Body of pancreas (tissue), 4 donors: Measurements from ENCODE around the gene DMRTC2. TPM values are rescaled to one million over a fixed set of nuclear protein-coding genes. Genes with fewer than 3 reads are reported as not detected.

Source experiments
- ATAC-seq: fragments of 150-250 bp; one replicate; pipeline ENCODE4 v1.9.1; 2016
- DNase-seq, 4 donors: peaks; one replicate each; pipeline ENCODE4 v3.0.0-alpha.2; 2019
- H3K27ac ChIP-seq, 4 donors: fragments of 200-600 bp; sonication (generic); 1 replicate in 3 of 4; 2 replicates in 1 of 4; pipeline versions ENCODE4 v1.5.1 to v1.6.1; 2016 to 2019; ENCODE audit warnings: mild to moderate bottlenecking in 1 of 4, mixed read lengths in 1 of 4, moderate library complexity in 1 of 4
- H3K27me3 ChIP-seq, 2 donors: fragments of 200-600 bp; sonication (generic); one replicate each; pipeline ENCODE4 v1.6.0; 2016; ENCODE audit warnings: mild to moderate bottlenecking in 1 of 2
- H3K36me3 ChIP-seq, 2 donors: fragments of 200-600 bp; sonication (generic); replicated peaks in 1 of 2; 2 replicates each; pipeline ENCODE4 v1.5.1; 2016; ENCODE audit warnings: low read depth in 2 of 2; ENCODE audit not compliant: insufficient read depth in 1 of 2
- H3K4me1 ChIP-seq: fragments of 200-600 bp; sonication (generic); one replicate; pipeline ENCODE4 v1.6.0; 2016
- H3K4me3 ChIP-seq, 2 donors: fragments of 200-600 bp; sonication (generic); 1 replicate in 1 of 2; 2 replicates in 1 of 2; pipeline ENCODE4 v1.5.1; 2016 to 2019
- H3K9me3 ChIP-seq, 3 donors: fragments of 200-600 bp; sonication (generic); 1 replicate in 2 of 3; 2 replicates in 1 of 3; pipeline ENCODE4 v1.5.1; 2016
- POLR2A ChIP-seq, 3 donors: fragments of 450-650 bp; IDR thresholded peaks; one replicate each; pipeline ENCODE4 v1.6.1; 2016; ENCODE audit warnings: antibody characterized with exemption in 3 of 3, mild to moderate bottlenecking in 2 of 3
- WGBS, 2 donors: methylation state at CpG; one replicate each; pipeline ENCODE4 v1.1.5; 2017; 5-methylcytosine and 5-hydroxymethylcytosine counted together
- intact Hi-C: fragments of 100-400 bp; cut with DNase I; formaldehyde crosslinking; loops from one replicate; pipeline ENCODE4 v1.15.1; 2023
- total RNA-seq, 2 donors: library from RNA; depleted of rRNA; stranded (reverse); fragments of >200 nt; gene quantifications; one replicate each; pipeline ENCODE4 v1.1.0, GENCODE V29; 2016
- TF ChIP-seq, protein P1 (sequence below), 7 experiments: fragments of 450-650 bp in 4 of 7; fragments of 200-600 bp in 3 of 7; sonication (generic) in 3 of 7; IDR thresholded peaks; one replicate each; pipeline ENCODE4 v1.5.1; 2016 to 2019; ENCODE audit warnings: antibody characterized with exemption in 7 of 7

DMRTC2 gene
- total RNA-seq, result not detected

DNA sequence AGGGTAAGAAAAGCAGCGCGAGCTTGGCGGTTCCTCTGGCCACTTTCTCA, at the start of gene DMRTC2:
DMRTC2 (plus strand) TSS at position 42 of the 50 bp plus-strand sequence. CDS start 2,387 bp downstream, outside the sequence.
- H3K9me3 ChIP-seq, result no peaks in the 10 kb centered on the region
- H3K27me3 ChIP-seq, result no peaks in the 10 kb centered on the region
- H3K36me3 ChIP-seq, result no peaks in the 10 kb centered on the region
- TF ChIP-seq, protein P1, sequence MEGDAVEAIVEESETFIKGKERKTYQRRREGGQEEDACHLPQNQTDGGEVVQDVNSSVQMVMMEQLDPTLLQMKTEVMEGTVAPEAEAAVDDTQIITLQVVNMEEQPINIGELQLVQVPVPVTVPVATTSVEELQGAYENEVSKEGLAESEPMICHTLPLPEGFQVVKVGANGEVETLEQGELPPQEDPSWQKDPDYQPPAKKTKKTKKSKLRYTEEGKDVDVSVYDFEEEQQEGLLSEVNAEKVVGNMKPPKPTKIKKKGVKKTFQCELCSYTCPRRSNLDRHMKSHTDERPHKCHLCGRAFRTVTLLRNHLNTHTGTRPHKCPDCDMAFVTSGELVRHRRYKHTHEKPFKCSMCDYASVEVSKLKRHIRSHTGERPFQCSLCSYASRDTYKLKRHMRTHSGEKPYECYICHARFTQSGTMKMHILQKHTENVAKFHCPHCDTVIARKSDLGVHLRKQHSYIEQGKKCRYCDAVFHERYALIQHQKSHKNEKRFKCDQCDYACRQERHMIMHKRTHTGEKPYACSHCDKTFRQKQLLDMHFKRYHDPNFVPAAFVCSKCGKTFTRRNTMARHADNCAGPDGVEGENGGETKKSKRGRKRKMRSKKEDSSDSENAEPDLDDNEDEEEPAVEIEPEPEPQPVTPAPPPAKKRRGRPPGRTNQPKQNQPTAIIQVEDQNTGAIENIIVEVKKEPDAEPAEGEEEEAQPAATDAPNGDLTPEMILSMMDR (IDR thresholded peaks at IDR 0.05), result no peak
- TF ChIP-seq POLR2A (IDR thresholded peaks at IDR 0.05), result no peak
- DNase-seq (no peak), ATAC-seq (no peak)
- H3K4me1 ChIP-seq, result no peaks in the 10 kb centered on the region
- H3K4me3 ChIP-seq, result no peak within 1 kb of the TSS
- no peak within 1 kb of the TSS for H3K27ac ChIP-seq
- intact Hi-C loops, result no loop called here
- WGBS, 2 donors, result 81 to 95% methylated on average over 3 of the region's 3 CpGs

- H3K4me3 ChIP-seq, result no peak within 1 kb of the TSS
- ATAC-seq, result no peak
- H3K4me1 ChIP-seq, result no peaks in the 10 kb centered on the region
- H3K27ac ChIP-seq, result no peak within 1 kb of the TSS
- TF ChIP-seq POLR2A (IDR thresholded peaks at IDR 0.05), result no peak
- TF ChIP-seq, protein P1 (IDR thresholded peaks at IDR 0.05), result no peak
- H3K36me3 ChIP-seq, result no peaks in the 10 kb centered on the region
- no peak for DNase-seq
- intact Hi-C loops, result no loop called here
- no peaks in the 10 kb centered on the region for H3K9me3 ChIP-seq
- no peaks in the 10 kb centered on the region for H3K27me3 ChIP-seq
Observed at GRCh38 chr19:41796362-41796761, 48.5 kb upstream of the DMRTC2 start, which contains the start of gene CEACAM3. CEACAM3 (plus strand) TSS chr19:41796587; CDS start chr19:41796678, 91 bp downstream.

DNA sequence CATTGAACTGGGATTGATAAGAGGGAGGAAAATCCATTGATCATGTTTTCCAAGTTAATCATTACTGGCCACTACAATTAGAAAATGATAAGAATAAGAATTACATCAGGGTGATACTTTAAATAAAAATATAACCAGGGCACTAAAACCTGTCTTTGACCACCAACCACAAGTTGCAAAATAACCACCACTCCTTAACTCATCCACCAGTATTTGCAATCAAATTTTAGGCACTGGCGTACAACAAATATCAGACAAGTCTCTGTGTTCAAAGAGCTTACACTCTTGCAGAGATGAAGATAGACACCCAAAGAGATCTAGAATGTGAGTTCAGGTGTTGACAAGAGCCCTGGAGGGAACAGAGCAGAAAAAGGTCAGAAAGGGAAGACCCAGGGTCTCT, 47.9 kb upstream of the DMRTC2 start:
- no peak for DNase-seq
- no peak for ATAC-seq
- Histone ChIP-seq H3K36me3 (no peaks in the 10 kb centered on the region), H3K4me1 (no peaks in the 10 kb centered on the region), H3K9me3 (no peaks in the 10 kb centered on the region), H3K27ac (no peak overlapping the region), H3K4me3 (no peak overlapping the region), H3K27me3 (no peaks in the 10 kb centered on the region)
- 70 to 92% methylated on average over 1 of the region's 1 CpG for WGBS, 2 donors
- TF ChIP-seq, protein P1 (IDR thresholded peaks at IDR 0.05), result no peak
- TF ChIP-seq POLR2A (IDR thresholded peaks at IDR 0.05), result no peak
- intact Hi-C loops, result no loop called here

GRCh38 chr19:41799444-41800000, 45.3 kb upstream of the DMRTC2 start:
- WGBS, 2 donors, result 51 to 55% methylated on average over 9 of the region's 9 CpGs
- TF ChIP-seq POLR2A (IDR thresholded peaks at IDR 0.05), result no peak
- TF ChIP-seq, protein P1 (IDR thresholded peaks at IDR 0.05), result no peak
- ATAC-seq, result no peak
- DNase-seq, result no peak
- no peaks in the 10 kb centered on the region for H3K27me3 ChIP-seq
- H3K9me3 ChIP-seq, result no peaks in the 10 kb centered on the region
- no peaks in the 10 kb centered on the region for H3K4me1 ChIP-seq
- H3K4me3 ChIP-seq, result no peak overlapping the region
- intact Hi-C loops, result no loop called here
- H3K27ac ChIP-seq, result no peak overlapping the region
- no peaks in the 10 kb centered on the region for H3K36me3 ChIP-seq

DNA sequence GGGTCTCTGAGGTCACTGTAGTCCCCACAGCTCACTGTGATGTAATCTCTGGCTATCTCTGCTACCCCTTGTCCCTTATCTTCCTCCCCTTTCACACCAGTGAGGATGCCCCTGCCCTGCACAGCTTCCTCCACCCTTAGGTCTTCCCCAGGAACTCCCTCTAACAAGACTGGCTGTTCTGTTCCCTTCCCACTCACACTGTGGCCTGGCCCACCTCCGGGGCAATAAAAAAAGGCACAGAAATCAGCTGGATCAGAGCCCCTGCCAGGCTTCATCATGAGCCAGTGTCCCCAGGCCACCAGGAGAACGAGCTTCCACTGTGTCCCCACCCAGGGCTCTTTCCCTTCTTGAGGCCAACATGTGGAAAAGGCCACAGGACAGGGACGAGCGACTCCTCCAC, 43.8 kb upstream of the DMRTC2 start:
- H3K27ac ChIP-seq, result no peak overlapping the region
- 65 to 71% methylated on average over 4 of the region's 4 CpGs for WGBS, 2 donors

More for the DNA sequence above, 43.8 kb upstream of the DMRTC2 start:
- Histone ChIP-seq H3K9me3 (no peaks in the 10 kb centered on the region), H3K4me3 (no peak overlapping the region), H3K4me1 (no peaks in the 10 kb centered on the region), H3K36me3 (no peaks in the 10 kb centered on the region), H3K27me3 (no peaks in the 10 kb centered on the region)
- no peak for TF ChIP-seq POLR2A (IDR thresholded peaks at IDR 0.05)
- TF ChIP-seq, protein P1 (IDR thresholded peaks at IDR 0.05), result no peak
- intact Hi-C loops, result no loop called here
- ATAC-seq (no peak), DNase-seq (no peak)
